MG63 (cell line): Measurements from ENCODE around the gene MAP3K15. TPM values are rescaled to one million over a fixed set of nuclear protein-coding genes. Genes with fewer than 3 reads are reported as not detected.
A peak's percentile ranks its signal among the peaks of the same experiment; 100 is the strongest.

ENCODE experiments used
- DNase-seq: peaks from one replicate; pipeline ENCODE4 v3.0.0-alpha.2; 2020
- H3K27me3 ChIP-seq: fragments of 250-450 bp; sonication (Bioruptor Pico); 2 replicates; pipeline ENCODE4 v1.5.1; 2020; ENCODE audit warnings: mild to moderate bottlenecking, moderate library complexity
- H3K36me3 ChIP-seq: fragments of 250-450 bp; sonication (Bioruptor Pico); 2 replicates; pipeline ENCODE4 v1.5.1; 2020; ENCODE audit warnings: mild to moderate bottlenecking, moderate library complexity
- H3K4me3 ChIP-seq: fragments of 250-450 bp; sonication (Bioruptor Pico); 2 replicates; pipeline ENCODE4 v1.5.1; 2020; ENCODE audit warnings: mild to moderate bottlenecking, moderate library complexity
- H3K9me3 ChIP-seq: fragments of 250-450 bp; sonication (Bioruptor Pico); 2 replicates; pipeline ENCODE4 v1.5.1; 2020; ENCODE audit warnings: mild to moderate bottlenecking, moderate library complexity
- total RNA-seq: library from RNA; depleted of rRNA; stranded (reverse); fragments of >200 nt; shearing (Covaris generic); gene quantifications from 2 replicates; pipeline ENCODE4 v1.2.3, GENCODE V29; 2014; ENCODE audit warnings: low replicate concordance; rRNA removed

MAP3K15 gene
- 0.53 and 2.1 TPM in 2 replicates for total RNA-seq

- DNase-seq = peak; percentile 61
- no peaks in the 10 kb centered on the region for H3K36me3 ChIP-seq
- H3K9me3 ChIP-seq = no peaks in the 10 kb centered on the region
- no peaks in the 10 kb centered on the region for H3K27me3 ChIP-seq
- peak within 1 kb of the TSS; percentile 43 for H3K4me3 ChIP-seq
These were observed at the start of gene MAP3K15 for GRCh38 chrX:19514791-19515614. Gene MAP3K15, minus strand, starts transcription at chrX:19515508. Its CDS starts 247 bp downstream, at chrX:19515261.

- no peak for DNase-seq
- no peaks in the 10 kb centered on the region for H3K36me3 ChIP-seq
- no peaks in the 10 kb centered on the region for H3K27me3 ChIP-seq
- no peak overlapping the region for H3K4me3 ChIP-seq
- H3K9me3 ChIP-seq = no peaks in the 10 kb centered on the region
These were observed 49.3 kb upstream of the MAP3K15 start for GRCh38 chrX:19564606-19565005.

- no peak overlapping the region for H3K4me3 ChIP-seq
- no peaks in the 10 kb centered on the region for H3K27me3 ChIP-seq
- no peaks in the 10 kb centered on the region for H3K36me3 ChIP-seq
- DNase-seq = no peak
- H3K9me3 ChIP-seq = no peaks in the 10 kb centered on the region
These were observed 48.4 kb upstream of the MAP3K15 start for GRCh38 chrX:19563746-19564145.

- H3K36me3 ChIP-seq = no peaks in the 10 kb centered on the region
- H3K4me3 ChIP-seq = no peak overlapping the region
- no peaks in the 10 kb centered on the region for H3K9me3 ChIP-seq
- DNase-seq = no peak
- no peaks in the 10 kb centered on the region for H3K27me3 ChIP-seq
These were observed 48.0 kb upstream of the MAP3K15 start for GRCh38 chrX:19563327-19563726.

GRCh38 chrX:19560611-19561010 is 45.3 kb upstream of the MAP3K15 start:
- Histone ChIP-seq H3K36me3 (no peaks in the 10 kb centered on the region), H3K27me3 (no peaks in the 10 kb centered on the region), H3K4me3 (no peak overlapping the region), H3K9me3 (no peaks in the 10 kb centered on the region)
- no peak for DNase-seq

GRCh38 chrX:19557822-19558221 is 42.5 kb upstream of the MAP3K15 start:
- no peak for DNase-seq
- no peaks in the 10 kb centered on the region for H3K27me3 ChIP-seq
- H3K9me3 ChIP-seq = no peaks in the 10 kb centered on the region
- no peak overlapping the region for H3K4me3 ChIP-seq
- H3K36me3 ChIP-seq = no peaks in the 10 kb centered on the region

- no peaks in the 10 kb centered on the region for H3K27me3 ChIP-seq
- no peaks in the 10 kb centered on the region for H3K36me3 ChIP-seq
- no peak for DNase-seq
- no peak overlapping the region for H3K4me3 ChIP-seq
- no peaks in the 10 kb centered on the region for H3K9me3 ChIP-seq
These were observed 40.9 kb upstream of the MAP3K15 start for GRCh38 chrX:19556202-19556601.

- Histone ChIP-seq H3K27me3 (no peaks in the 10 kb centered on the region), H3K9me3 (no peaks in the 10 kb centered on the region), H3K4me3 (no peak overlapping the region), H3K36me3 (no peaks in the 10 kb centered on the region)
- DNase-seq = no peak
These were observed 40.4 kb upstream of the MAP3K15 start for GRCh38 chrX:19555683-19556082.

- Histone ChIP-seq H3K9me3 (no peaks in the 10 kb centered on the region), H3K27me3 (no peaks in the 10 kb centered on the region), H3K4me3 (no peak overlapping the region), H3K36me3 (no peaks in the 10 kb centered on the region)
- DNase-seq = no peak
These were observed 39.9 kb upstream of the MAP3K15 start for GRCh38 chrX:19555236-19555635.

- no peaks in the 10 kb centered on the region for H3K9me3 ChIP-seq
- H3K36me3 ChIP-seq = no peaks in the 10 kb centered on the region
- H3K4me3 ChIP-seq = no peak overlapping the region
- DNase-seq = peak; percentile 12
- H3K27me3 ChIP-seq = no peaks in the 10 kb centered on the region
These were observed 39.5 kb upstream of the MAP3K15 start for GRCh38 chrX:19554786-19555185.

- no peak for DNase-seq
- Histone ChIP-seq H3K36me3 (no peaks in the 10 kb centered on the region), H3K27me3 (no peaks in the 10 kb centered on the region), H3K4me3 (no peak overlapping the region), H3K9me3 (no peaks in the 10 kb centered on the region)
These were observed 37.5 kb upstream of the MAP3K15 start for GRCh38 chrX:19552793-19553192.

- Histone ChIP-seq H3K4me3 (no peak overlapping the region), H3K27me3 (no peaks in the 10 kb centered on the region), H3K36me3 (no peaks in the 10 kb centered on the region), H3K9me3 (no peaks in the 10 kb centered on the region)
- DNase-seq = no peak
These were observed 34.5 kb upstream of the MAP3K15 start for GRCh38 chrX:19549838-19550237.

- Histone ChIP-seq H3K4me3 (no peak overlapping the region), H3K9me3 (no peaks in the 10 kb centered on the region), H3K27me3 (no peaks in the 10 kb centered on the region), H3K36me3 (no peaks in the 10 kb centered on the region)
- no peak for DNase-seq
These were observed 33.6 kb upstream of the MAP3K15 start for GRCh38 chrX:19548934-19549333.

GRCh38 chrX:19548279-19548678 is 33.0 kb upstream of the MAP3K15 start:
- Histone ChIP-seq H3K4me3 (no peak overlapping the region), H3K36me3 (no peaks in the 10 kb centered on the region), H3K9me3 (no peaks in the 10 kb centered on the region), H3K27me3 (no peaks in the 10 kb centered on the region)
- DNase-seq = no peak

- DNase-seq = no peak
- Histone ChIP-seq H3K27me3 (no peaks in the 10 kb centered on the region), H3K9me3 (no peaks in the 10 kb centered on the region), H3K4me3 (no peak overlapping the region), H3K36me3 (no peaks in the 10 kb centered on the region)
These were observed 30.3 kb upstream of the MAP3K15 start for GRCh38 chrX:19545651-19546050.

- H3K9me3 ChIP-seq = no peaks in the 10 kb centered on the region
- no peak overlapping the region for H3K4me3 ChIP-seq
- H3K27me3 ChIP-seq = no peaks in the 10 kb centered on the region
- DNase-seq = peak; percentile 23
- H3K36me3 ChIP-seq = no peaks in the 10 kb centered on the region
These were observed 29.5 kb upstream of the MAP3K15 start for GRCh38 chrX:19544693-19545305.

- no peak for DNase-seq
- H3K4me3 ChIP-seq = no peak overlapping the region
- no peaks in the 10 kb centered on the region for H3K27me3 ChIP-seq
- H3K36me3 ChIP-seq = no peaks in the 10 kb centered on the region
- no peaks in the 10 kb centered on the region for H3K9me3 ChIP-seq
These were observed 28.7 kb upstream of the MAP3K15 start for GRCh38 chrX:19543951-19544381.
